ENCODE data around the gene ADGRF4.

Gene ADGRF4

GRCh38 chr6:47681201-47681990 is 17.0 kb upstream of the ADGRF4 start:
- no peak for DNase-seq (ENCODE audit: low spot score)

- no peak for DNase-seq (ENCODE audit: low spot score)
These were observed 12.0 kb upstream of the ADGRF4 start for GRCh38 chr6:47686411-47686810.

DNA sequence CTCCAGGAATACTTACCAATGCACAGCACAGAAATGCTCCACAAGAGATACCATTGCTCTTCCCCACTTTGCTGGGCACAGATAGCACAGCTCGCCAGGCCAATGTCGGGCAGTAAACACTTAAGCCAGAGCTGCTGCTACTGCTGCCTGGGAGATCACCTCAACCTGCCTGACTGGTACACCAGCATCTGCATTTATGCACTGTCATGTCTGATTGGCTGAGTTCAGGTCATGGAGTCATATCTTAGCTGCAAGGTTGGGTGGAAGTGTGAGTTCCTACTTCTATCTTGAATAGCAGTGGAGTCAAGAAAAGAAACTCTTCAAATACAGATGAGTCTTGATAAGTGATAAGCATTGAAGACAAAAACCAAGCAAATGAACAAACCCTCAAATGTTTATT is 10.9 kb upstream of the ADGRF4 start:
- DNase-seq (ENCODE audit: low spot score): no peak

DNA sequence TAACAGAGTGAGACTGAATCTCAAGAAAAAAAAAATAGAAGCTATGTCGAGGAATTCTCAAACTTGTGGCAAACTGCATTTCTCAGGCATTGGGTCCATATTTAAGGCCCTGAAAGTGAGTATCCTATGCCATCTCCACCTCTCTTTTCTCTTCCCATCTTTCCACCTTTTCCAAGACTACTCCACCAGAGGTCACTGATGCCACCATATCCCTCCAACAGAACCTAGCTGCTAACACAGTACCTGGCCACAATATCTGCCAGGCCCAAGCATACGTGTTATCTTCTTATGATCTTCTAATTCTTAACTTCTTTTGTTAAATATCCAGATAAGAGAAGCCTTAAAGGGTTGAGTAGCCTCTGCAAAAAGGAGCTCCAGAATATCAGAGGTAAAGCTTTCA is 8.2 kb upstream of the ADGRF4 start:
- no peak for DNase-seq (ENCODE audit: low spot score)

- no peak for DNase-seq (ENCODE audit: low spot score)
These were observed 7.6 kb upstream of the ADGRF4 start for GRCh38 chr6:47690791-47691190.

DNA sequence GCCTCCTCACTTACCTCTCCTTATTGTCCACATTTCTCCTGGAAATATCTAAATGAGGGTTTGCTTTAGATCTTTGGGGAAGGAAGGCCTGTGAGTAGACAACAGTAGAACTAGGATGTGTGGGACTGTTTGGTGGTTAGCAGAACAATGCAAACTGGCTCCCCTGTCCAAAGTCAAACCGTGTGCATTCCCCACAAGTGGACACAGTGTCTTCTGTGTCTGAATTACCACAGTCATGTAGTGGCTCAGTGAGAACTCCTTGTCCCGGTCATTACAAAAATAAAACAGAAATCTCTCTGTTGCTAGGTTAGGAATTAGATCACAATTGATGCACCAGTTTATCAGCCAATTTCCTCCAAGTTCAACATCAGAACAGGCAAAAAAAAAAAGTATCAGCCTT is 455 bp upstream of the ADGRF4 start:
- no peak for DNase-seq (ENCODE audit: low spot score)

- DNase-seq (ENCODE audit: low spot score): no peak
These were observed 1.7 kb downstream of the ADGRF4 start for GRCh38 chr6:47700053-47700452.

GRCh38 chr6:47700596-47700995 is 2.2 kb downstream of the ADGRF4 start:
- DNase-seq (ENCODE audit: low spot score): no peak

- no peak for DNase-seq (ENCODE audit: low spot score)
These were observed 3.0 kb downstream of the ADGRF4 start for GRCh38 chr6:47701363-47701762.

GRCh38 chr6:47709160-47709559 is 10.8 kb downstream of the ADGRF4 start:
- no peak for DNase-seq (ENCODE audit: low spot score)

- DNase-seq (ENCODE audit: low spot score): no peak
These were observed 11.9 kb downstream of the ADGRF4 start for GRCh38 chr6:47710295-47710694.

DNA sequence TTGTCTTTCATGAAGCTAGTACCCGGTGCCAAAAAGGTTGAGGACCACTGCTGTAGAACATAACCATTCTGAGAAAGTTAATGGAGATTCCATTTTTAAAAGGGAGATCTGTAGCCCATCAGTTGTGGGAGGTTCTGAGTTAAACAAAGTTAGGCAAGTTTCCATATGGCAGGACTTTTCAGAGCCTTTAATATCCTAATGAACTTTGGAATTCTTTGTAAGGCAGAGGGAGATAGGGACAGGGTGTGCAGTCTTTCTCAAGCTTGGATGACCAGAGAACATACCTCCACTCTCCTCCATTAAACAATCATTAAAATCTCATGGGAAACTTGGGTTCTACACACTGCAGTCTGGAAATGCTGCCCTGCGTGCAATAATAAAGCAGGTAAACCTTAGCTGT is 14.8 kb downstream of the ADGRF4 start:
- no peak for DNase-seq (ENCODE audit: low spot score)

- DNase-seq (ENCODE audit: low spot score): no peak
These were observed 16.4 kb downstream of the ADGRF4 start for GRCh38 chr6:47714802-47715201.

GRCh38 chr6:47715782-47716181 is 17.4 kb downstream of the ADGRF4 start:
- DNase-seq (ENCODE audit: low spot score): no peak

DNA sequence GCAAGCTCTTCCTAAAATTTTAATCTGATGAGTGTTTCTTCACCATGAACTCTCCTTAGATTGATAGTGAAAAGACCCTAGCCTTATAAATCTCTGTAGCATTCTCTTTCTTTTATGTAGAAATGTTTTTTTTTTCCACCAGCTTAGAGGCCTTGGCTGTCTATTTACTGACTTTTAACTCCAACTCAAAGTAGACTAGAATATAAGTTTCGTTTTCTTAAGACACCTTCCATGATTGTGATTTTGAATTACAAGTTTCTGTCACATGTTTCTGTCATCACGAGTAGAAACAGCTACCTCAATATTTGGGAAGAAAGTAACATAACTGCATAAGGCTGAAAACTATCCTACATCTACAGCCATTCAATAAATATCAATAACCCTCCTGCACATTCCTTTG is 17.8 kb downstream of the ADGRF4 start:
- no peak for DNase-seq (ENCODE audit: low spot score)

DNA sequence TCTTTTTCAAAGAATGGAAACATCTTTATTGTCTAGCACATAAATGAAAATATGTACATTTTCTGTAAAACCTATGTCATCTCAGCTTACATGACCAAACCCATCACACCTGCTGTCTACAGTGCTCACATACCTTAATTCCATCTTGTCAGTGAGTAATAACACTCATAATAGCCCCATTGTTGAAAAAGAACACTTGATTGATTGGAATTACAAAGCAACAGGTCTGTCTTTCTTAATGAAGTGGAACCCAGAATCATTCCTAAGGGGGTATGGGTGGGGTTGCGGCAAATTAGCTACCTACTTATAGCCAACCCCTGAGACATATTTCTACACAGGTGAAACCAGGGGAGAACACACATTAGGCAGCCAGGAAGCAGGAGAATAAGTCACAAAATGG is 20.2 kb downstream of the ADGRF4 start:
- no peak for DNase-seq (ENCODE audit: low spot score)

GRCh38 chr6:47721189-47721588 is 22.8 kb downstream of the ADGRF4 start:
- DNase-seq (ENCODE audit: low spot score): no peak

- DNase-seq (ENCODE audit: low spot score): no peak
These were observed 23.8 kb downstream of the ADGRF4 start for GRCh38 chr6:47722194-47722593.

- DNase-seq (ENCODE audit: low spot score): no peak
These were observed 25.9 kb downstream of the ADGRF4 start for GRCh38 chr6:47724300-47724699.

GRCh38 chr6:47727391-47727790 is 29.0 kb downstream of the ADGRF4 start:
- DNase-seq (ENCODE audit: low spot score): no peak

- no peak for DNase-seq (ENCODE audit: low spot score)
These were observed 30.6 kb downstream of the ADGRF4 start for GRCh38 chr6:47729019-47729418.

- no peak for DNase-seq (ENCODE audit: low spot score)
These were observed 31.1 kb downstream of the ADGRF4 start for GRCh38 chr6:47729457-47729856.

GRCh38 chr6:47733879-47734558 is 35.6 kb downstream of the ADGRF4 start:
- DNase-seq (ENCODE audit: low spot score): no peak

All from D341Med (cell line).